GM23338 (cell line): ENCODE results near the gene CDKN2A. TPM values are rescaled to one million over a fixed set of nuclear protein-coding genes. Genes with fewer than 3 reads are reported as not detected.
"Not testable (repeated sequence)": the region's sequence is repeated elsewhere in the genome, so short reads cannot be mapped to it uniquely, and the experiment has no call there.

Experiments
- ATAC-seq: fragments of 200-7000 bp; cut with Tn5 transposase; 3 replicates; pipeline ENCODE4 v1.9.1; 2020
- DNase-seq: peaks from one replicate; pipeline ENCODE4 v3.0.0-alpha.2; 2015; ENCODE audit warnings: low spot score
- H2AFZ ChIP-seq: fragments of 200-600 bp; sonication (generic); 2 replicates; pipeline ENCODE4 v1.8.0; 2016; ENCODE audit warnings: antibody characterized with exemption, mild to moderate bottlenecking, moderate library complexity
- H3F3A ChIP-seq: fragments of 200-600 bp; sonication (generic); replicated peaks from 2 replicates; pipeline ENCODE4 v1.8.0; 2017; ENCODE audit warnings: antibody characterized with exemption, mixed run types, low read depth
- H3K27ac ChIP-seq: fragments of 200-600 bp; sonication (generic); 2 replicates; pipeline ENCODE4 v1.6.1; 2016; ENCODE audit warnings: low read depth
- H3K27me3 ChIP-seq: fragments of 200-600 bp; sonication (generic); 2 replicates; pipeline ENCODE4 v1.8.0; 2016; ENCODE audit warnings: mild to moderate bottlenecking, mixed run types, moderate library complexity; ENCODE audit not compliant: insufficient read depth
- H3K36me3 ChIP-seq: fragments of 200-600 bp; sonication (generic); 2 replicates; pipeline ENCODE4 v1.8.0; 2016; ENCODE audit warnings: mild to moderate bottlenecking; ENCODE audit not compliant: insufficient read depth
- H3K4me1 ChIP-seq: fragments of 200-600 bp; sonication (generic); 2 replicates; pipeline ENCODE4 v1.8.0; 2016; ENCODE audit warnings: mild to moderate bottlenecking, moderate library complexity; ENCODE audit not compliant: insufficient read depth
- H3K4me2 ChIP-seq: fragments of 200-600 bp; sonication (generic); 2 replicates; pipeline ENCODE4 v1.7.1; 2017; ENCODE audit warnings: mixed run types
- H3K4me3 ChIP-seq: fragments of 200-600 bp; sonication (generic); 2 replicates; pipeline ENCODE4 v1.6.1; 2016; ENCODE audit warnings: mixed run types
- H3K79me2 ChIP-seq: fragments of 200-600 bp; sonication (generic); replicated peaks from 2 replicates; pipeline ENCODE4 v1.8.0; 2017; ENCODE audit warnings: mild to moderate bottlenecking; ENCODE audit not compliant: insufficient read depth
- H3K9me2 ChIP-seq: fragments of 200-600 bp; sonication (generic); 2 replicates; pipeline ENCODE4 v1.8.0; 2017; ENCODE audit not compliant: insufficient read depth
- H4K20me1 ChIP-seq: fragments of 200-600 bp; sonication (generic); replicated peaks from 2 replicates; pipeline ENCODE4 v1.8.0; 2017; ENCODE audit warnings: mild to moderate bottlenecking; ENCODE audit not compliant: insufficient read depth
- H3K27ac Mint-ChIP-seq: 2 replicates; pipeline ENCODE4 v1.8.0; 2020; ENCODE audit warnings: inconsistent platforms, mild to moderate bottlenecking, moderate library complexity, mixed read lengths
- H3K27me3 Mint-ChIP-seq: 3 replicates; pipeline ENCODE4 v1.8.0; 2022; ENCODE audit warnings: low read depth, mild to moderate bottlenecking, moderate library complexity, mixed read lengths, inconsistent platforms; ENCODE audit not compliant: insufficient read depth, poor library complexity
- H3K36me3 Mint-ChIP-seq: 3 replicates; pipeline ENCODE4 v1.8.0; 2021; ENCODE audit warnings: low read depth, mild to moderate bottlenecking, inconsistent platforms, moderate library complexity, mixed read lengths
- H3K4me1 Mint-ChIP-seq: 3 replicates; pipeline ENCODE4 v1.8.0; 2020; ENCODE audit warnings: mild to moderate bottlenecking, inconsistent platforms, mixed read lengths
- H3K4me3 Mint-ChIP-seq: 3 replicates; pipeline ENCODE4 v1.8.0; 2021; ENCODE audit warnings: moderate library complexity, mild to moderate bottlenecking, inconsistent platforms, mixed read lengths
- H3K9me3 Mint-ChIP-seq: 3 replicates; pipeline ENCODE4 v1.8.0; 2020; ENCODE audit warnings: moderate library complexity, mild to moderate bottlenecking, inconsistent platforms, mixed read lengths
- CREB1 ChIP-seq: fragments of 250-450 bp; sonication (Bioruptor Pico); IDR thresholded peaks from 2 replicates; pipeline ENCODE4 v1.5.0; 2020; ENCODE audit warnings: low read depth, mild to moderate bottlenecking, moderate library complexity
- CTCF ChIP-seq, 2 experiments: fragments of 200-600 bp in 1 of 2; sonication (generic) in 1 of 2; conservative IDR thresholded peaks; 2 replicates each; pipeline versions ENCODE4 v1.5.1 to v1.6.1; 2016 to 2017; ENCODE audit warnings: antibody characterized with exemption in 2 of 2, low read depth in 2 of 2, mild to moderate bottlenecking in 2 of 2, moderate library complexity in 1 of 2
- ETS1 ChIP-seq: IDR thresholded peaks from 2 replicates; pipeline ENCODE4 v1.6.1; 2016; ENCODE audit warnings: antibody characterized with exemption
- EZH2 ChIP-seq: fragments of 200-600 bp; sonication (generic); IDR thresholded peaks from one replicate; pipeline ENCODE4 v1.8.0; 2017; ENCODE audit warnings: antibody characterized with exemption, mild to moderate bottlenecking, low read depth; ENCODE audit not compliant: unreplicated experiment
- EZH2phosphoT487 ChIP-seq: fragments of 200-600 bp; sonication (generic); IDR thresholded peaks from one replicate; pipeline ENCODE4 v1.8.1; 2018; ENCODE audit warnings: antibody characterized with exemption; ENCODE audit not compliant: unreplicated experiment
- NANOG ChIP-seq: IDR thresholded peaks from 2 replicates; pipeline ENCODE4 v1.6.1; 2016; ENCODE audit warnings: antibody characterized with exemption, borderline replicate concordance
- REST ChIP-seq: IDR thresholded peaks from one replicate; pipeline ENCODE4 v1.6.1; 2018; ENCODE audit warnings: antibody characterized with exemption; ENCODE audit not compliant: unreplicated experiment
- polyA plus RNA-seq: library from polyadenylated mRNA; unstranded; fragments of >200 nt; fragmentation: Nextera tagmentation; extraction: Ambion mirVana; gene quantifications from 2 replicates; pipeline ENCODE4 v1.2.1, GENCODE V29; 2016
- total RNA-seq: library from RNA; depleted of rRNA; stranded (reverse); fragments of >200 nt; shearing (Covaris generic); gene quantifications from 2 replicates; pipeline ENCODE4 v1.2.3, GENCODE V29; 2014

The CDKN2A gene
- total and polyA plus RNA-seq, 2 experiments from 2014 or later = 0.87 to 2.7 TPM

- TF ChIP-seq CTCF (conservative IDR thresholded peaks at IDR 0.05; ENCODE audit: low read depth in 2 of 2) (no peak), CREB1 (CRISPR knock-in tag) (no peak), EZH2 (no peak), REST (no peak), NANOG (no peak), EZH2phosphoT487 (no peak)
Observed at GRCh38 chr9:21961569-21961968, 32.6 kb downstream of the CDKN2A start (continued).

GRCh38 chr9:21959268-21959667 is 34.9 kb downstream of the CDKN2A start:
- H3K9me3 Mint-ChIP-seq, H3K36me3 Mint-ChIP-seq, H3K9me2 ChIP-seq, H3K4me3 Mint-ChIP-seq, H3K4me1 ChIP-seq, H3K36me3 ChIP-seq, H3K79me2 ChIP-seq, H3K27ac ChIP-seq, H3K4me2 ChIP-seq, H3K27ac Mint-ChIP-seq, DNase-seq, H3K4me1 Mint-ChIP-seq, H3K4me3 ChIP-seq, H4K20me1 ChIP-seq, ATAC-seq, H3F3A ChIP-seq, H2AFZ ChIP-seq: not testable (repeated sequence)
- peaks cover 20% of the 10 kb centered on the region for H3K27me3 Mint-ChIP-seq
- H3K27me3 ChIP-seq = peaks cover 31% of the 10 kb centered on the region

GRCh38 chr9:21958833-21959232 is 35.4 kb downstream of the CDKN2A start:
- DNase-seq = no peak
- no peak overlapping the region for H3K4me3 Mint-ChIP-seq
- H3K27ac Mint-ChIP-seq = no peak overlapping the region
- no peaks in the 10 kb centered on the region for H3F3A ChIP-seq
- H3K36me3 ChIP-seq = no peaks in the 10 kb centered on the region
- no peaks in the 10 kb centered on the region for H3K4me1 Mint-ChIP-seq
- no peak overlapping the region for H3K4me2 ChIP-seq
- no peaks in the 10 kb centered on the region; the same call in 1 of the 2 replicates for H4K20me1 ChIP-seq
- H3K27ac ChIP-seq = no peak overlapping the region
- H3K4me1 ChIP-seq = peaks cover 3% of the 10 kb centered on the region; the same call in 1 of the 2 replicates
- H3K27me3 ChIP-seq = peaks cover 27% of the 10 kb centered on the region
- peaks cover 15% of the 10 kb centered on the region for H3K27me3 Mint-ChIP-seq
- no peak overlapping the region for H2AFZ ChIP-seq
- H3K9me2 ChIP-seq = no peaks in the 10 kb centered on the region
- H3K79me2 ChIP-seq = no peaks in the 10 kb centered on the region
- no peak for ATAC-seq
- H3K36me3 Mint-ChIP-seq = no peaks in the 10 kb centered on the region; the same call in 2 of the 3 replicates
- no peak overlapping the region for H3K4me3 ChIP-seq
- no peaks in the 10 kb centered on the region; the same call in 2 of the 3 replicates for H3K9me3 Mint-ChIP-seq
- no peak for TF ChIP-seq ETS1
- no peak for TF ChIP-seq NANOG
